Liver (tissue), 9 donors: ENCODE measurements around the gene TTC28. TPM values are rescaled to one million over a fixed set of nuclear protein-coding genes. Genes with fewer than 3 reads are reported as not detected.
"Not testable (repeated sequence)": the region's sequence is repeated elsewhere in the genome, so short reads cannot be mapped to it uniquely, and the experiment has no call there.

Source experiments
- DNase-seq: peaks from one replicate; pipeline ENCODE4 v3.0.0-alpha.2; 2017; ENCODE audit warnings: low spot score
- H3K27ac ChIP-seq, 2 donors: one replicate each; pipeline ENCODE4 v1.7.0; 2013; ENCODE audit warnings: inconsistent platforms in 2 of 2, low read length in 2 of 2, control low read depth in 1 of 2, low read depth in 1 of 2, mild to moderate bottlenecking in 1 of 2
- H3K27me3 ChIP-seq, 4 donors: one replicate each; pipeline versions ENCODE4 v1.6.1 to v1.7.0; 2013; ENCODE audit warnings: low read length in 3 of 4, inconsistent platforms in 1 of 4, mild to moderate bottlenecking in 1 of 4, moderate library complexity in 1 of 4; ENCODE audit not compliant: control insufficient read depth in 4 of 4, insufficient read depth in 4 of 4
- H3K36me3 ChIP-seq, 4 donors: one replicate each; pipeline versions ENCODE4 v1.6.1 to v1.7.0; 2013; ENCODE audit warnings: low read length in 3 of 4, mild to moderate bottlenecking in 3 of 4, low read depth in 1 of 4, moderate library complexity in 1 of 4; ENCODE audit not compliant: control insufficient read depth in 4 of 4, insufficient read depth in 3 of 4
- H3K4me1 ChIP-seq, 4 donors: one replicate each; pipeline versions ENCODE4 v1.6.1 to v1.7.0; 2013; ENCODE audit warnings: low read length in 3 of 4, mild to moderate bottlenecking in 3 of 4, moderate library complexity in 1 of 4; ENCODE audit not compliant: control insufficient read depth in 4 of 4, insufficient read depth in 4 of 4
- H3K4me3 ChIP-seq, 3 donors: one replicate each; pipeline versions ENCODE4 v1.6.1 to v1.7.0; 2013; ENCODE audit warnings: low read length in 3 of 3, control low read depth in 1 of 3, low read depth in 1 of 3, mild to moderate bottlenecking in 1 of 3
- H3K9ac ChIP-seq, 2 donors: one replicate each; pipeline ENCODE4 v1.7.0; 2013; ENCODE audit warnings: low read length in 2 of 2, mild to moderate bottlenecking in 2 of 2, moderate library complexity in 2 of 2, control low read depth in 1 of 2, low read depth in 1 of 2
- H3K9me3 ChIP-seq, 4 donors: one replicate each; pipeline versions ENCODE4 v1.6.1 to v1.7.0; 2013; ENCODE audit warnings: low read length in 3 of 4; ENCODE audit not compliant: control insufficient read depth in 4 of 4
- ATF3 ChIP-seq: IDR thresholded peaks from 2 replicates; pipeline ENCODE4 v1.6.1; 2016; ENCODE audit warnings: antibody characterized with exemption
- CTCF ChIP-seq: fragments of 150-350 bp; IDR thresholded peaks from 2 replicates; pipeline ENCODE4 v1.5.1; 2017; ENCODE audit warnings: improper control_type of control experiment, low read depth, low read length; ENCODE audit not compliant: missing input control
- EGR1 ChIP-seq, 2 donors: IDR thresholded peaks; 2 replicates each; pipeline ENCODE4 v1.6.1; 2016 to 2018; ENCODE audit warnings: antibody characterized with exemption in 2 of 2, low read depth in 2 of 2
- FOXA1 ChIP-seq: IDR thresholded peaks from 2 replicates; pipeline ENCODE4 v1.6.1; 2016; ENCODE audit warnings: antibody characterized with exemption
- FOXA2 ChIP-seq: IDR thresholded peaks from 2 replicates; pipeline ENCODE4 v1.6.1; 2016; ENCODE audit warnings: antibody characterized with exemption
- GABPA ChIP-seq, 2 donors: IDR thresholded peaks in 1 of 2; conservative IDR thresholded peaks in 1 of 2; 2 replicates each; pipeline ENCODE4 v1.6.1; 2016; ENCODE audit warnings: antibody characterized with exemption in 2 of 2, mild to moderate bottlenecking in 1 of 2, moderate library complexity in 1 of 2
- HNF4A ChIP-seq, 2 donors: conservative IDR thresholded peaks; 2 replicates each; pipeline ENCODE4 v1.6.1; 2016; ENCODE audit warnings: antibody characterized with exemption in 2 of 2, mild to moderate bottlenecking in 2 of 2
- HNF4G ChIP-seq: IDR thresholded peaks from 2 replicates; pipeline ENCODE4 v1.6.1; 2016; ENCODE audit warnings: antibody characterized with exemption
- JUND ChIP-seq, 2 donors: IDR thresholded peaks; 2 replicates each; pipeline ENCODE4 v1.6.1; 2016; ENCODE audit warnings: antibody characterized with exemption in 2 of 2
- MAX ChIP-seq: IDR thresholded peaks from 2 replicates; pipeline ENCODE4 v1.6.1; 2016; ENCODE audit warnings: antibody characterized with exemption
- NR2F2 ChIP-seq: IDR thresholded peaks from 2 replicates; pipeline ENCODE4 v1.6.1; 2016; ENCODE audit warnings: antibody characterized with exemption
- RAD21 ChIP-seq, 2 donors: IDR thresholded peaks; 2 replicates each; pipeline ENCODE4 v1.6.1; 2016; ENCODE audit warnings: antibody characterized with exemption in 2 of 2, mild to moderate bottlenecking in 2 of 2
- REST ChIP-seq: IDR thresholded peaks from 2 replicates; pipeline ENCODE4 v1.6.1; 2016; ENCODE audit warnings: antibody characterized with exemption, mild to moderate bottlenecking
- RXRA ChIP-seq, 2 donors: IDR thresholded peaks; 2 replicates each; pipeline ENCODE4 v1.6.1; 2017 to 2018; ENCODE audit warnings: antibody characterized with exemption in 2 of 2, mild to moderate bottlenecking in 1 of 2
- SP1 ChIP-seq: IDR thresholded peaks from 2 replicates; pipeline ENCODE4 v1.6.1; 2018; ENCODE audit warnings: antibody characterized with exemption, mild to moderate bottlenecking
- TAF1 ChIP-seq: conservative IDR thresholded peaks from 2 replicates; pipeline ENCODE4 v1.6.1; 2016; ENCODE audit warnings: antibody characterized with exemption, mild to moderate bottlenecking
- YY1 ChIP-seq: IDR thresholded peaks from 2 replicates; pipeline ENCODE4 v1.6.1; 2016; ENCODE audit warnings: antibody characterized with exemption, mild to moderate bottlenecking
- ZBTB33 ChIP-seq: IDR thresholded peaks from 2 replicates; pipeline ENCODE4 v1.6.1; 2016; ENCODE audit warnings: antibody characterized with exemption
- WGBS: extraction: QIAGEN DNeasy Blood & Tissue Kit; methylation state at CpG from one replicate; pipeline ENCODE4 v1.1.7; 2013; 5-methylcytosine and 5-hydroxymethylcytosine counted together
- polyA plus RNA-seq, 2 donors: library from polyadenylated mRNA; stranded (reverse) in 1 of 2; unstranded in 1 of 2; fragments of 200-250 nt in 1 of 2; fragments of >200 nt in 1 of 2; fragmentation: Nextera tagmentation in 1 of 2; extraction: Ambion mirVana in 1 of 2; gene quantifications; one replicate each; pipeline versions ENCODE4 v1.2.1 to v1.2.3, GENCODE V29; 2013 to 2015
- total RNA-seq, 2 donors: library from RNA; depleted of rRNA; stranded (reverse); fragments of >200 nt; gene quantifications; one replicate each; pipeline ENCODE4 v1.2.3, GENCODE V29; 2014
- donor health status: healthy.
- donor health status: healthy.
- donor health status: healthy.
- donor health status: healthy.
- donor health status: healthy.

TTC28 gene
- total and polyA plus RNA-seq, 4 donors: 4.2 to 19.4 (median 5.9) TPM

GRCh38 chr22:28091486-28091885 is 588.2 kb downstream of the TTC28 start:
- no peak overlapping the region for H3K4me3 ChIP-seq
- no peaks in the 10 kb centered on the region for H3K9me3 ChIP-seq
- H3K36me3 ChIP-seq: peaks cover 0 to 3% (median 1%) of the 10 kb centered on the region in 4 donors
- TF ChIP-seq JUND (IDR thresholded peaks at IDR 0.05): no peak
- TF ChIP-seq TAF1: no peak
- no peak for TF ChIP-seq HNF4G
- no peak for TF ChIP-seq GABPA (IDR thresholded peaks at IDR 0.05 in 1 of 2, conservative IDR thresholded peaks at IDR 0.05 in 1 of 2)
- DNase-seq: no peak
- no peak overlapping the region for H3K27ac ChIP-seq
- no peaks in the 10 kb centered on the region for H3K4me1 ChIP-seq
- no peaks in the 10 kb centered on the region for H3K27me3 ChIP-seq
- 98% methylated on average over 6 of the region's 6 CpGs for WGBS
- no peak overlapping the region for H3K9ac ChIP-seq

- H3K27me3 ChIP-seq, H3K4me3 ChIP-seq, H3K4me1 ChIP-seq, H3K27ac ChIP-seq, DNase-seq, H3K36me3 ChIP-seq, H3K9ac ChIP-seq, H3K9me3 ChIP-seq: not testable (repeated sequence)
- WGBS: 98% methylated on average over 5 of the region's 5 CpGs
Observed at GRCh38 chr22:28089541-28089940, 590.1 kb downstream of the TTC28 start.

- 81% methylated on average over 3 of the region's 3 CpGs for WGBS
- Histone ChIP-seq H3K27ac (no peak overlapping the region), H3K27me3 (no peaks in the 10 kb centered on the region), H3K36me3 (no peaks in the 10 kb centered on the region), H3K9ac (no peak overlapping the region), H3K9me3 (no peaks in the 10 kb centered on the region), H3K4me1 (no peaks in the 10 kb centered on the region), H3K4me3 (no peak overlapping the region)
- TF ChIP-seq ZBTB33: no peak
- no peak for TF ChIP-seq HNF4G
- no peak for TF ChIP-seq MAX
- no peak for TF ChIP-seq GABPA (IDR thresholded peaks at IDR 0.05 in 1 of 2, conservative IDR thresholded peaks at IDR 0.05 in 1 of 2)
- TF ChIP-seq RXRA (IDR thresholded peaks at IDR 0.05): no peak
- no peak for TF ChIP-seq EGR1 (IDR thresholded peaks at IDR 0.05; ENCODE audit: low read depth in 2 of 2)
- TF ChIP-seq YY1: no peak
- TF ChIP-seq HNF4A (conservative IDR thresholded peaks at IDR 0.05): no peak
- TF ChIP-seq REST: no peak
- no peak for TF ChIP-seq FOXA1
- no peak for TF ChIP-seq CTCF
- no peak for TF ChIP-seq SP1
- no peak for TF ChIP-seq ATF3
- no peak for TF ChIP-seq RAD21 (IDR thresholded peaks at IDR 0.05)
- TF ChIP-seq TAF1: no peak
- TF ChIP-seq FOXA2: no peak
- no peak for TF ChIP-seq NR2F2
- TF ChIP-seq JUND (IDR thresholded peaks at IDR 0.05): no peak
- no peak for DNase-seq
Observed at GRCh38 chr22:28077166-28077565, 602.5 kb downstream of the TTC28 start.
